ENCODE measurements around the gene CD52.

Gene CD52

GRCh38 chr1:26338670-26339069 lies 20.9 kb downstream of the CD52 start:
- H3K4me1 ChIP-seq (ENCODE audit: low read length) = peaks cover 3% of the 10 kb centered on the region; the same call in 1 of the 2 replicates
- H2AFZ ChIP-seq (ENCODE audit: low read depth, low read length) = no peak overlapping the region
- TF ChIP-seq, protein P1, sequence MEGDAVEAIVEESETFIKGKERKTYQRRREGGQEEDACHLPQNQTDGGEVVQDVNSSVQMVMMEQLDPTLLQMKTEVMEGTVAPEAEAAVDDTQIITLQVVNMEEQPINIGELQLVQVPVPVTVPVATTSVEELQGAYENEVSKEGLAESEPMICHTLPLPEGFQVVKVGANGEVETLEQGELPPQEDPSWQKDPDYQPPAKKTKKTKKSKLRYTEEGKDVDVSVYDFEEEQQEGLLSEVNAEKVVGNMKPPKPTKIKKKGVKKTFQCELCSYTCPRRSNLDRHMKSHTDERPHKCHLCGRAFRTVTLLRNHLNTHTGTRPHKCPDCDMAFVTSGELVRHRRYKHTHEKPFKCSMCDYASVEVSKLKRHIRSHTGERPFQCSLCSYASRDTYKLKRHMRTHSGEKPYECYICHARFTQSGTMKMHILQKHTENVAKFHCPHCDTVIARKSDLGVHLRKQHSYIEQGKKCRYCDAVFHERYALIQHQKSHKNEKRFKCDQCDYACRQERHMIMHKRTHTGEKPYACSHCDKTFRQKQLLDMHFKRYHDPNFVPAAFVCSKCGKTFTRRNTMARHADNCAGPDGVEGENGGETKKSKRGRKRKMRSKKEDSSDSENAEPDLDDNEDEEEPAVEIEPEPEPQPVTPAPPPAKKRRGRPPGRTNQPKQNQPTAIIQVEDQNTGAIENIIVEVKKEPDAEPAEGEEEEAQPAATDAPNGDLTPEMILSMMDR (IDR thresholded peaks at IDR 0.05; ENCODE audit: low read depth, low read length) = no peak
- H3K27ac ChIP-seq (ENCODE audit: low read length) = no peak overlapping the region
- no peaks in the 10 kb centered on the region for H4K20me1 ChIP-seq (ENCODE audit: insufficient read depth, low read length)
- no peaks in the 10 kb centered on the region for H3K79me2 ChIP-seq (ENCODE audit: low read length)
- H3K9ac ChIP-seq (ENCODE audit: low read length) = no peak overlapping the region
- H3K4me2 ChIP-seq (ENCODE audit: low read length) = no peak overlapping the region
- H3K9me3 ChIP-seq (ENCODE audit: insufficient read depth, low read length) = no peaks in the 10 kb centered on the region
- no peak overlapping the region for H3K4me3 ChIP-seq (ENCODE audit: low read length)
- 0 out of 2 replicates have a peak, but pooled peaks cover 5% of the 10 kb centered on the region for H3K27me3 ChIP-seq (ENCODE audit: low read depth, low read length)
- H3K36me3 ChIP-seq (replicated peaks; ENCODE audit: low read depth, low read length) = no peaks in the 10 kb centered on the region

GRCh38 chr1:26340047-26340481 lies 22.3 kb downstream of the CD52 start:
- Histone ChIP-seq H3K4me2 (ENCODE audit: low read length) (no peak overlapping the region), H3K9me3 (ENCODE audit: insufficient read depth, low read length) (no peaks in the 10 kb centered on the region), H3K79me2 (ENCODE audit: low read length) (no peaks in the 10 kb centered on the region), H3K27ac (ENCODE audit: low read length) (no peak overlapping the region), H3K36me3 (replicated peaks; ENCODE audit: low read depth, low read length) (no peaks in the 10 kb centered on the region), H3K27me3 (ENCODE audit: low read depth, low read length) (0 out of 2 replicates have a peak, but pooled peaks cover 5% of the 10 kb centered on the region), H2AFZ (ENCODE audit: low read depth, low read length) (no peak overlapping the region), H3K4me1 (ENCODE audit: low read length) (peaks cover 3% of the 10 kb centered on the region; the same call in 1 of the 2 replicates), H3K9ac (ENCODE audit: low read length) (no peak overlapping the region), H3K4me3 (ENCODE audit: low read length) (no peak overlapping the region), H4K20me1 (ENCODE audit: insufficient read depth, low read length) (no peaks in the 10 kb centered on the region)
- no peak for TF ChIP-seq EZH2phosphoT487 (IDR thresholded peaks at IDR 0.05; ENCODE audit: low read depth)
- TF ChIP-seq, protein P1 (IDR thresholded peaks at IDR 0.05; ENCODE audit: low read depth, low read length) = no peak

GRCh38 chr1:26344147-26344920 lies 26.6 kb downstream of the CD52 start:
- Histone ChIP-seq H3K36me3 (replicated peaks; ENCODE audit: low read depth, low read length) (no peaks in the 10 kb centered on the region), H3K27ac (ENCODE audit: low read length) (no peak overlapping the region), H3K79me2 (ENCODE audit: low read length) (no peaks in the 10 kb centered on the region), H3K4me1 (ENCODE audit: low read length) (no peaks in the 10 kb centered on the region), H3K27me3 (ENCODE audit: low read depth, low read length) (0 out of 2 replicates have a peak, but pooled peaks cover 5% of the 10 kb centered on the region), H3K9ac (ENCODE audit: low read length) (no peak overlapping the region), H3K9me3 (ENCODE audit: insufficient read depth, low read length) (no peaks in the 10 kb centered on the region), H3K4me2 (ENCODE audit: low read length) (no peak overlapping the region), H2AFZ (ENCODE audit: low read depth, low read length) (no peak overlapping the region), H4K20me1 (ENCODE audit: insufficient read depth, low read length) (no peaks in the 10 kb centered on the region), H3K4me3 (ENCODE audit: low read length) (no peak overlapping the region)
- TF ChIP-seq, protein P1 (IDR thresholded peaks at IDR 0.05; ENCODE audit: low read depth, low read length) = no peak
- TF ChIP-seq EZH2phosphoT487 (IDR thresholded peaks at IDR 0.05; ENCODE audit: low read depth) = no peak

- no peaks in the 10 kb centered on the region for H3K4me1 ChIP-seq (ENCODE audit: low read length)
These were observed 28.0 kb downstream of the CD52 start for GRCh38 chr1:26345718-26346117.

More at GRCh38 chr1:26345718-26346117, 28.0 kb downstream of the CD52 start:
- Histone ChIP-seq H3K9me3 (ENCODE audit: insufficient read depth, low read length) (no peaks in the 10 kb centered on the region), H3K27ac (ENCODE audit: low read length) (no peak overlapping the region), H3K4me2 (ENCODE audit: low read length) (no peak overlapping the region), H3K9ac (ENCODE audit: low read length) (no peak overlapping the region), H3K79me2 (ENCODE audit: low read length) (no peaks in the 10 kb centered on the region), H4K20me1 (ENCODE audit: insufficient read depth, low read length) (no peaks in the 10 kb centered on the region), H3K4me3 (ENCODE audit: low read length) (no peak overlapping the region), H3K27me3 (ENCODE audit: low read depth, low read length) (0 out of 2 replicates have a peak, but pooled peaks cover 5% of the 10 kb centered on the region), H3K36me3 (replicated peaks; ENCODE audit: low read depth, low read length) (no peaks in the 10 kb centered on the region), H2AFZ (ENCODE audit: low read depth, low read length) (no peak overlapping the region)
- no peak for TF ChIP-seq EZH2phosphoT487 (IDR thresholded peaks at IDR 0.05; ENCODE audit: low read depth)
- TF ChIP-seq, protein P1 (IDR thresholded peaks at IDR 0.05; ENCODE audit: low read depth, low read length) = no peak
